HG02981 (cell line): ENCODE measurements around the gene ARFIP1.
"Not testable (repeated sequence)": the region's sequence is repeated elsewhere in the genome, so short reads cannot be mapped to it uniquely, and the experiment has no call there.

Experiments used
- ATAC-seq: cut with Tn5 transposase; IDR thresholded peaks from one replicate; pipeline ENCODE4 v1.9.1; 2021; ENCODE audit warnings: mild to moderate bottlenecking, moderate library complexity; ENCODE audit not compliant: unreplicated experiment

Gene ARFIP1

DNA sequence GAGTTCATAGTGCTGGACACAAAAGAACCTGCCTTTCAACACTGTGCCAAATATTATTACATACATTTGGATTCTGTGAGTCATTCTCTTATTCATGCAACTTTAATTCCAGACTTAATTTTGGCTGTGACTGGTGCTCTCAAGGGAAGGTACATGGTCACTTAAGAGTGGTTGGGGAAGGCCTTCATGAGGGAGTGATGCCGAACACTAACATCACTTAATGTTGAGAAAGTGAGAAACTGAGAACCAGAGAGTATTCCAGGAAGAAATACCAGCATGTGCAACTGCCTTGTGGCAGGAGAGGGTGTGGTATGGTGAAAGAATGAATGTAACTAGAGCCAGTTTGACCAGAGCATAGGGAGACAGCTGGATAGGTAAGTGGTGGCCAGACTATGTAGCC, 114.9 kb downstream of the ARFIP1 start:
- ATAC-seq = no peak

DNA sequence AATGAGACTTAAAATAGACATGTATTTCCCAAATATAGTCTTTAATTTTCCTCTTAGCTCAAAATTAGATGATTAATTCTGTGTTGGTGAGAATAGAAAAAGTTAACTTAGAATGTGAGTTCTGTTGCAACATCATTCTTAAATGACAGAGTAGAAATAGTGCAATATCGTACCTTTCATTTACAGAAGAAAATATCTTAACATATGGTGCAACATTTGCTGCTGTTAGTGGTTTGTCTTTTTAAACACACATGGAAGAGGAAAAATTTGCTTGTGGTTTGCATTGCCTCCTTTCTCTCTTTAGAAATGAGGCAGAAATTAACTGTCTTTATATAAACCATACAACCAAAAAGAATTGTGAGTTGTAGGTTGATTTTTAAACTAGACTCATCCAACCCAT, 117.1 kb downstream of the ARFIP1 start:
- ATAC-seq = no peak

DNA sequence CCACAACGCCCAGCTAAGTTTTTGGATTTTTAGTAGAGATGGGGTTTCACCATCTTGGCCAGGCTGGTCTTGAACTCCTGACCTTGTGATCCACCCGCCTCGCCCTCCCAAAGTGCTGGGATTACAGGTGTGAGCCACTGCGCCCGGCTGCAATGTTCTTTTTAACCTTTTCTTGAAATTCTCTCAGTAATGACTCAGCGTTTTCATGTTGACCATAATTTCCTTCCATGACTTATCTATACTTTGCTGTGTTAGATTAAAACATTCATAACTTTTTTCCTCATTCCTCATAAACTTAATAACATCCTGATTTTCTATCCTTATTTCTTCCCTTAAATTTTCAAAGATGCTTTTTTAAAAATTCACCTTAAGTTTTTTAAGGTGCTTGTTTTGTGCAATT, 118.4 kb downstream of the ARFIP1 start:
- ATAC-seq = not testable (repeated sequence)

DNA sequence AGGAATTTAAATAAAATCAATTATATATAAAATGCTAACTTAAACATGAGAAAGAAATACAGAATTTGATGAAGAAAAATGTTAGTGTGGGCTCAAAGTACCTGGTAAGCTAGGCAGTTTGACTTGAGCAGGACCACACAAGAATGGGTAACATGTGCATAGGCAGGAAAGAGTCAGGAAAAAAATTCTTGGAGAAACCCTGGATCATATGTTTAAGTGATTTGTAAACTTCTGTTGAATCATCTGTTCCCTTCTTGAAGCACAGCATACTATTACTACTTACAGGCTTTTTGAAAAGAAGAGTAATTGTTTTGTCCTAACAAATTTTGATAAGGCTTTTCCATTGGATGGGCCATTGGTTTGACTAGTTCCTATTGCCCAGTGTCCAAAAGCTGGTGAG, 118.9 kb downstream of the ARFIP1 start:
- ATAC-seq = no peak

DNA sequence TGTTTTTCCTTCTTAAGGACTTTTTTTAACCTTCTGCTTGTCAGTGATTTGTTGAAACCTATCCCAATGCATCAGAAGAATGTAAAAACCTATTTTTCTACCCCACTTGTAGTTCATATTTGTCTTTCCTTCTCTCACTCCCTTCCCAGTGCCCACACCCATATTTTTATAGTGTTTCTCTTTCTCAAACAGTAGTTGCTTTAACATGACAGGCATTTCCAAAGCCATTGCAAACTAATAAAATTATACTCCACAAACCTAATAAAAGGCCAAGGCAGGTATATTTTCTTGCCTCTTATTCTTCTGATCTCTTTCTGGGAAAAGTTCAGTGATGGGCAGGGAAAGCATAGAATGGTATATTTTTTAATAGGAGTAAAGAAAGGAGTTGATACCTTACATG, 120.6 kb downstream of the ARFIP1 start:
- no peak for ATAC-seq

DNA sequence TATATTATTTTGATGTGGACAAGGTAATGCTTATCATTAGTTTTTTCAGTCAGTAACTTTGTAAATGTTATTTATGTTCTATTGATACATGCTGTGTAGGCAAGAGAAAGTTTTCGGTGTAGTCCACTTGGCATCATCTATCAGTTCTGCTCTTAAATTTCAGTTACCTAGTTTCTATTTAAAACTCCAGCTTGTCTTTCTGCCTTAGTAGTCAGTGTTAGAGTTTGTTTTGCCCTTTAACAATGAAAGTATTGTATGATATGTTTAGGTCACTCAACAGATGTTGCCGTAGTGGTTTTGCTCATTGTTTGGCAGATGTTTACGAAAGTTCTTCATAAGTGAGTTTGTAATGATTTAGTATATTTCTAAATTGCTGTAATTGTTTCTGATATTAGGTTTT, 121.5 kb downstream of the ARFIP1 start:
- no peak for ATAC-seq

DNA sequence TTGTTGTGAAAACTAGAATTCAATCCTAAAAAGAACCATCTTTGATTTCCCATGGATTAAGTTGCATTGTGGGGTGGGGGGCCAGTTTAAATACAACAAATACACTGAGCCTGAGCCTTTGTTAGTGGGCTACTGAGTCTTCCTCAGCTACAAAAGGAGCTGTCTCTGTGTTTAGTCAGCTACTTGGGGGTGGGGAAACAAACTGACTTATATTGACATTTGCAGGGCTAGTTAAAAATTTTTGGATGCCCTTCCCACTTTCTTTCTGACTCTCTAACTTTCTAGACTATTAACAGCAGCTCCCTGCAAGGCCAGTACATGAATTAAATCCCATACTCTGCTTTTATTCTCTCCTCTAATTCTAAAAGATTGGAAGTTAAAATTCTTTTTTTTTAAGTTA, 123.9 kb downstream of the ARFIP1 start:
- no peak for ATAC-seq

DNA sequence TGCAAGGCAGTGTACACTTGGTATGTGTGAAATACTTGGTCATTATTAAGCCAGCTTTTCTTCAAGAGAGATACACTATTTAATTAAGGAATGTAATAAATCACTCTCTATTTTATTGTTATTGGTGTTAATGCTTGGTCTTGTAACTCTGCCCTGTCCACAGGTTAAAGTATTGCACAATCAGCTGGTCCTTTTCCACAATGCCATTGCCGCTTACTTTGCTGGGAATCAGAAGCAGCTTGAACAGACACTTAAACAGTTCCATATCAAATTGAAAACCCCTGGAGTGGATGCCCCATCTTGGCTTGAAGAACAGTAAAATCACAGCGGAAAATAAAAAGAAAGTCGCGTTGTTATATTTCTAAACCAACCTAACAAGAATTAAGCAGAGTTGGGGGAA, 130.1 kb downstream of the ARFIP1 start:
- ATAC-seq = no peak

DNA sequence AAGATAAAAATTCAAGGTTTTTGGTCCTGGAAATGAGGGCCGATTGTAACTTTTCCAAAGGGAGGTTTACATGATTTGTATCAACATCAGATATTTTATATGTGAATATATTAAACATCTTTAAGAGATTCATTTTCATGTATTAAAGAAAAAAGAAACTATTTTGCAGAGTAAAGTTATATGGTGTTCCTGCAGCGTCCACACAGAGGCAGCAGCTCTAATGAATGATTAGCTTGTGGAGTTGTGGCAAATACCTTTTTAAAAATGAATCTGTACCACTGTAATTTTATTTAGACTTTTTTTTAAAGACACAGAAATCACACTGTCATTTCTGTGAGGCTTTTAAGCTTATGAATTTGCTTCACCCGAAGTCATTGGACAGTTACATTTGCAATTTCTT, 130.8 kb downstream of the ARFIP1 start:
- no peak for ATAC-seq

DNA sequence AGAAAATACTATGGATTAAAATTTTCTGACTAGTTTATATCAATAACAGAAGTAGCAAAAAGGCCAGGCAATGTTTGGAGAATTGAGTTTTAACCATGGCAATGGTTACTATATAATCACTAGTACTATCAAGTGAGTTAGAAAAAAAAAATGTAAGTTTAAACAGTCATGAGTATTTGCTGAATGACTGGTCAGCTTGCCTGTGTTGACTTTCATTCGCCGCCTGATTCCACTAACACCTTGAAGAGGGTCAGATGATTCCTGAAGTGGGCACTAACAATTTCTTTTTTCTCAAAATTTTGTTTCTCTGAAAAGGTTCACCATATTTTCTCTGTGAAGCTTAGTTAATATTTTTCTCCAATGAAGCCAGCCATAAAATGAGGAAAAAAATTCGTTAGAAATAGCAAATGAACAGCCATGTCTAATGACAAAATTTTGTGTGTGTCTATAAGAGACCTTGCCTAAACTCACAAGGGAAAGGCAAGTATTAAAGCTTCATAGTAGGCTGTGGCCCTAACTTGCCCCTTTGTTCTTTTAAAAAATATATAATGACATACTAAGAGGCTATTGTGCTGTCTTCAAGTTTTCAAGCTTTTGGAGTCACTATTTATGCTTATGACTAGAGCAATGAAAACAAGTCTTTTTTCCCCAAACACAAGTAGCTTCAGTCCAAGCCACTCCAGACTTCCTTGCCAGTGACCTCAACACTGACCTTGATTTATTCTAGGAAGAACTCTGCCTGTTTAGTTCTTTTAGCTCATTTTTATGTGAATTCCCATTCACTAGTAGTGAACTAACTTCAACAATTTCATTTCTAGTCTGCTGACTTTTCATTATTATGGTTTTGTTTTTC, 138.0 kb downstream of the ARFIP1 start:
- ATAC-seq = no peak

DNA sequence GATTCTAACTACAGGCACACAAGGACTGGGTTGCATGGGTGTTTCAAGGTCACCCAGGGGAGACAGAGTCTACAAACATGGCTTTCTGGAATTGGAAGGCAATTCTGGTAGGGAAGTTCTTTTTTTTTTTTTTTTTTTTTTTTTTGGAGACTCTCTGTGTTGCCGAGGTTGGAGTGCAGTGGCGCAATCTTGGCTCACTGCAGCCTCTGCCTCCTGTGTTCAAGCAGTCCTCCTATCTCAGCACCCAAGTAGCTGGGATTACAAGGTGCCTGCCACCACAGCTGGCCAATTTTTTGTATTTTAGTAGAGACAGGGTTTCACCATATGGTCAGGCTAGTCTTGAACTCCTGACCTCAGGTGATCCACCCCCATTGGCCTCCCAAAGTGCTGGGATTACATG, 140.1 kb downstream of the ARFIP1 start:
- no peak for ATAC-seq

DNA sequence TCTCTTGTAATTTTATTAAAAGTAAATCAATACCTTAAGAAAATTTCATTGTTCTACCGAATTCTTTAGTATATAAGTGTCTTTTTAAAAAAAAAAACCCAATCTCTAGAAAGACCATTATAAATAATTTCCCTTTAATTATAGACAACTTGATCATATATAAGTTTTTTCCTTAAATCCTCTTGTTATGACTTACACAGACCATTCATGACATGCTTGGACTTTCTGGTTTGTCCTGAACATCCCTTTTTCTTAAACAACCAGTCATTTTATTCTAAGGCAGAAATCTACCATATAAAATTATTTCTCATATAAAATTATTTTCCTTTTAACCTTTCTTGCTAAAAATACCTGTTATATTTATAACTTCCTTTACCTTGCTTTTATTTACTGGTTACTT, 141.0 kb downstream of the ARFIP1 start:
- no peak for ATAC-seq

DNA sequence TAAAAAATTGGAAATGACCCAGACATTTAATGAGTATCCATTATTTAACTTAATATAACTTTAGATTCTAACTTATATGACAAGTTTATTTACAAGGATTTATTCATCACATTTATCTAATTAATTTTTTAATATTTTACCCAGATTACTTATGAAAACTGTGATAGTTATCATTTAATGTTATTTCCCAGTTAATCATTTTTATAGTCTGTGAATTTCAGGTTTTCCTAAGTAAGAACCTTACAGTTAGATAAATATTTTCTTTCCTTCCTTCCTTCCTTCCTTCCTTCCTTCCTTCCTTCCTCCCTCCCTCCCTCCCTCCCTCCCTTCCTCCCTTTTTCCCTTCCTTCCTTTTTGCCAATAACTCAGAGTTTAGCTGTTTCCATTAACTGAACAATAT, 141.5 kb downstream of the ARFIP1 start:
- no peak for ATAC-seq

DNA sequence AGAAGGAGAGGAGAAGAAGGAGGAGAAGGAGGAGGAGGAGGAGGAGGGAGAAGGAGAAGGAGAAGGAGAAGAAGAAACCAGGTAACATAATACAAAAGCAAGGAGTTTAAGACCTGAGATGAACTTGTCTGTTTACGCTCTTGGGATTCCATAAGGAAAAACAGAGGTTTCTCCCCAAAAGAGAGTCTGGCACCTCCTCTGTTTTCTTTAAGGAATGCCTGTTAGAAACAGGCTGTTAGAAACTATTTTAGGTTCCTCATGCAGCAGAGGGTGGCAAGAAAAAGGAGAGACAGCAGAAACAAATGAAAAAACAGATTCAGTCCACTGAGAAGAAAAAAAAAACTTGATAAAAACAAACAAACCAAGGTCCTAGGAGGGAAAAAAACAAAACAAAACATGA, 146.1 kb downstream of the ARFIP1 start:
- no peak for ATAC-seq

DNA sequence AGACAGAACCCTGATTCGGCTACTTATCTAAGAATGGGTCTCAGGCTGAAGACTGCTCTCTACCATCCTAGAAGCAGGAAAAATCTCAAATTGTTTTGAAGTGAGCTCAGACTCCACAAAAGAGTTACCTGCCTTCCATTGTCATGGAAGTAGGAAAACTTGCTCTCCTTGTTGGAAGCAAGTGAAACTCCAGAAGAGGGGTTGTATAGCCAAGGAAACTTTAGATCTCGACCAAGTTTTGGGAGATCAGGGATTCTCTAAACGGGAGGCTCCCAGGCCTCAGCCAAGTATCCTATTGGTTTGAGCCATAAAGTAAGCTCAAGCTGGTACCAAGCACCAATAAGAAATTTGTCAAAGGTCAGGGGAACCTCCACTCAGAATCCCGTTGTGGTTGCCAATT, 147.2 kb downstream of the ARFIP1 start:
- ATAC-seq = no peak

DNA sequence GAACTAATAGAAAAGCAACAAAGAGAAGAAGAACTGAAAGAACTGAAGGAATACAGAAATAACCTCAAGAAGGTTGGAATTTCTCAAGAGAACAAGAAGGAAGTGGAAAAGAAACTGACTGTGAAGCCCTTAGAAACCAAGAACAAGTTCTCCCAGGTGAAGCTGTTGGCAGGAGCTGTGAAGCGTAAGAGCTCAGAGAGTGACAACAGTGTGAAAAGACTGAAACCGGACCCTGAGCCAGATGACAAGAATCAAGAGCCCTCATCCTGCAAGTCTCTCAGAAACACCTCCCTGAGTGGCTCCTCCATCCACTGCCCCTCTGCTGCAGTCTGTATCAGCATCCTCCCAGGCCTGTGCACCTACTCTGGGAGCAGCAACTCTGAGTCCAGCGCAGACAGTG, 148.0 kb downstream of the ARFIP1 start:
- ATAC-seq = no peak

DNA sequence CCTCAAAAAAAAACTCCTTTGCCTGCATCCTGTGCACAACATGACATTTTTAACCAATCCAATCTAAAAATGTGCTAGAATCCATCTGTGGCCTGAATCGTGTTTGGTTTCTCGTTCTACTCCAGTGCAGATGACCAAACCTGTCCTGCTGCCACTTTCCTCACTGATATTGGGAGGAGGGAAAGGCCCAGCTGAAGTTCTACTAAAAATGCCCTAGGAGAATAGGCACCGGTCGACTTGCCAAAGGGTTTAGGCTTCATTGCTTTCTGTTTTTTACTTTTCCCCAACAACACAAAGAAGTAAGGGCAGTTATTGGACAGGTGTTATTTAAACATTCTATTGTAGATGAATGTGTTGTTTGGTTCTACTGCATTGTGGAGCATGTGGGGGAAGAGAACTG, 148.5 kb downstream of the ARFIP1 start:
- no peak for ATAC-seq

DNA sequence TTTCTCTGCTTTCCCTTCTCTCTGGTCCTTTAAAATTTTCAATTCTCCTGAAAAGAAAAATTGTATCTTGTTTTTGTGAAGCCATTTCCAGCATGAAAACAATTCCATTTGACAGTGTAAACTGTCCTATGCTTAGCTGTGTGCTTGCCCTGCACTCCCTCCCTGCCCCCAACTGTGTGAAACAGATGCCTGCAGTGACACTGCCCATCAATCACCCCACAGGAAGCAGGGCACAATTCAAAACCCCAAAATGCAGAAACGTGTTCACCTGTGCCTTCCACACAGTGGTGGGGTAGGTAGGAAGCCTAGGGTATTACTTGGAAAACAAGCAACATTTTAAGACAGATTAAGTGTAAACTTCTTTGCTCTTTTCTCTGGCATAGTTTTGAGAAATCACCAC, 150.1 kb downstream of the ARFIP1 start:
- no peak for ATAC-seq

DNA sequence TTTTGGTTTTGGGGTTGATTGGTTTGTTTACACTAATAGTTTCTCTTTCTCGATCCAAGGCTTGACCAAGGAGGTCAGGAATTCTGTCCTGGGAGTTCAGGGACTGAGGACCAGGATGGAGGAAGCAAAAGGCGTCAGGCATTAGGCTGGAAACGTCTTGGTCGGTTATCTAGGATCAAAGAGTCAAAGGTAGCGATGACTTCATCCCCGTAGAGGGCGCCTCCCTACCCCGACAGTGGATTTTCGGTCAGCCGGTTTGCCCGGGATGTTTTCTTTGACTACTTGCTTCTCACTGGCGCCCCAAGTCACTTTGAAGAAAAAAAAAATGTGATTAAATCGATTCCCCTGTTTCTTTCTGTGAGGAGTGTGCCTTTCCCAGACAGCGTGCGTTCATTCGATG, 155.4 kb downstream of the ARFIP1 start:
- ATAC-seq = no peak

DNA sequence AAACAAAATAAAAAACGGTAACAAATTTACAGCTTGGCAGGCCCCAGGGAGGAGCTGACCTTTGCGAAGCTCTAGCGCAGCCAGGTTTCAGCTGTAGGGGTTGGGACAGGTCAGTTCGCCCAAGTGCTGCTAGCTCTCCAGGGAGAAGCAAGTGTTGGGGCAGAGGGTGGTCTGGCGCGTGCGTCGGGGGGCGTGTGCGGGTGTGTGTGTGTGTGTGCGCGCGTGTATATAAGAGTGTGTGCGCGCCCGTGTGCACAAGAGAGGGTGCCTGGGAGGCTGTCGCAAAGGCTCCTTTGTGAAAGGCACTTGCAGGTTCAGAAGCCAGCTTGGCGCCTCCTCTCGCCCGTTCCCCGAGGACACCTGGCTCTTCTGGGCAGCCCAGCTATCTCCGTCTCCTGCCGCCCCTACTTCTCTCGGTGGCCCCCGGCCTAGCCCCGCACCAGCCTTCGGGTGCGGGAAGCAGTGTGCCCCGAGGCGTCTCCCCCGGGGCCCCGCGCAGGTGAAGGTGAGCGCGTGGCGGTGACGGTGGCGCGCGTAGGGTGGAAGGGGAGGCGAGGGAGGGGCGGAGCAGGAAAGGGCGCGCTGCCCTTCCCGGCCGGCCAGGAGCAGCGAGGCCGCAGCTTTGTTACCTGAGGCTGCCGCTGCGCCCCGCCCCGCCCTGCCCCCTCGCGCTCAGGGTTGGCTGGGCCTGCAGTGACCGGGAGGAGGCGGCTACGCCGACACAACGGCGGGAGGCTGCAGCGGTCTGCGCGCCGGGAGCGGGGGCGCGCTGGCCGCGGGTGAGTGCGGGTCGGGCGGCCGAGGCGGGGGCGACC, 156.1 kb downstream of the ARFIP1 start, which contains the start of gene FHDC1:
Gene FHDC1, plus strand, starts transcription at position 693 of the 815 bp plus-strand sequence. CDS start 6,735 bp downstream, outside the sequence.
- peak; percentile 31 for ATAC-seq

DNA sequence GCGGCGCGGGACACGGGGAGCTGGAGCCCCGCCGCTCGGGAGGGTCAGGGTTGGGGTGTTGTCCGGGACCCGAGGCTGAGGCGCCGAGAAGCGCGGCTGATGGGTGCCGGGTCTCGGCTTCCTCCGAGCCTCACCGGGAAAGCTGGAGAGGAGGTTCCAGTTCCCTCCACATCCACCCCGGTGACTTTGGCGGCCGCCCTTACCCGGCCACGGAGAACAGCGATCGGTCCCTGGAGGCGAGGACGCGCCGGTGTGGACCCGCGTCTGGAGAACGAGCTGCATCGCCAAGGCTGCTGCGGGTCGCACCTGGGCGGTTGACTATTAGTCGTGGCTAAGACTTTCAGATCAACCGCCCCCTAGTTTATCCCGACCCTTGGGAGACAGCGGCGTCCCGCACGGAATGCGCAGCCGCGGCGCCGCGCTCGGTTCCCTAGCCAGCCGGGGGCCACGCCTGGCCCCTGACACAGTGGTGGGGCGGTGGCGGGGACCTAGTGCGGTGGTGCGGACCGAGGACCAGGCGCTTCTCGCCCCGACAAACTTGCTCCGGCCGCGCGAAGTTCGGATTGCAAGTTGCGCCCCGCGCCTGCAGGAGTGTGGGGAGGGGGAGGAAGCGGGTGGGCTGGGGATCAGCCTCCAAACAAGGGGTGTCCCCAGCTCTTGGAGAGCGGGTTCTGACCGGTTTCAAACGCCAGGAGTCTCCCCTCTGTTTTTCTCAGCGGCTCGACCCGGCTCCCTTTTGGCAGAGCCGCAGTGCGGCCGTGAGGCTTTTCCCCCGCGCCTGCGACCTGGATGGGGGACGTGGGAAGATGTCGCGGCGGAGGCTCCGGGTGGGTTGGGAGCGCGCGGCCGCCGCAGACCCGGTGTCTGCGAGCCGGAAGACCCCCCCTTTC, 156.9 kb downstream of the ARFIP1 start:
- ATAC-seq = peak; percentile 36
